PFSK-1 (cell line): ENCODE measurements around the gene UBR4.

ENCODE experiments used
- POLR2AphosphoS5 ChIP-seq: IDR thresholded peaks from 2 replicates; pipeline ENCODE4 v1.6.1; 2012; ENCODE audit warnings: low read depth, mild to moderate bottlenecking, control low read depth, low read length, moderate library complexity
- REST ChIP-seq, 2 experiments: IDR thresholded peaks; 2 replicates each; pipeline versions ENCODE4 v1.6.1 to v1.8.0; 2011 to 2012; ENCODE audit warnings: low read depth in 2 of 2, low read length in 2 of 2, control low read depth in 1 of 2, inconsistent platforms in 1 of 2, mild to moderate bottlenecking in 1 of 2, moderate library complexity in 1 of 2; ENCODE audit not compliant: insufficient read depth in 1 of 2
- TAF1 ChIP-seq: IDR thresholded peaks from 2 replicates; pipeline ENCODE4 v1.6.1; 2012; ENCODE audit warnings: low read length, control low read depth, borderline replicate concordance; ENCODE audit not compliant: insufficient read depth

GRCh38 chr1:19028546-19029129, 181.4 kb downstream of the UBR4 start:
- TF ChIP-seq POLR2AphosphoS5: no peak
- no peak for TF ChIP-seq REST (IDR thresholded peaks at IDR 0.05; ENCODE audit: insufficient read depth in 1 of 2, low read depth in 2 of 2, low read length in 2 of 2)
- TF ChIP-seq TAF1: no peak
